AG09319 (cell line): Measurements from ENCODE around the gene PGAM1.
"Not testable (repeated sequence)": the region's sequence is repeated elsewhere in the genome, so short reads cannot be mapped to it uniquely, and the experiment has no call there.

Experiments used
- DNase-seq: peaks from one replicate; pipeline ENCODE4 v3.0.0-alpha.2; 2010; ENCODE audit warnings: low read depth; ENCODE audit errors: extremely low read depth
- TF ChIP-seq, protein P1 (sequence below): IDR thresholded peaks from 2 replicates; pipeline ENCODE4 v1.5.1; 2011; ENCODE audit warnings: low read depth, mild to moderate bottlenecking, inconsistent platforms, low read length, moderate library complexity

PGAM1 gene

DNA sequence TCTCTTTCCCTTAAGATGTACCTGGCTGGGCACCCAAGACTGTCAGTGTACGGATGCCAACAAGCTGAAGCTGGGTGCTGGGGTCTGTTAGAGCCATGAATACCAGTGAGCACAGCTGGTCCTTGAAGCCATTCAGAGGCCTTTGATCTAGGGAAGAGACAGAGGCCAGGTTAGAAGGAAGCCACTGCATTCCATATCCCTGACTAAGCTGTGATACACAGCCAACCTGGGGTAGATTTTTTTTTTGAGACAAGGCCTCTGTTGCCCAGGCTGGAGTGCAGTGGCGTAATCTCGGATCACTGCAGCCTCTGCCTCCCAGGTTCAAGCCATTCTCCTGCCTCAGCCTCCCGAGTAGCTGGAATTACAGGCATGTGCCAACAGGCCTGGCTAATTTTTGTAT is 40.8 kb downstream of the PGAM1 start:
- TF ChIP-seq, protein P1, sequence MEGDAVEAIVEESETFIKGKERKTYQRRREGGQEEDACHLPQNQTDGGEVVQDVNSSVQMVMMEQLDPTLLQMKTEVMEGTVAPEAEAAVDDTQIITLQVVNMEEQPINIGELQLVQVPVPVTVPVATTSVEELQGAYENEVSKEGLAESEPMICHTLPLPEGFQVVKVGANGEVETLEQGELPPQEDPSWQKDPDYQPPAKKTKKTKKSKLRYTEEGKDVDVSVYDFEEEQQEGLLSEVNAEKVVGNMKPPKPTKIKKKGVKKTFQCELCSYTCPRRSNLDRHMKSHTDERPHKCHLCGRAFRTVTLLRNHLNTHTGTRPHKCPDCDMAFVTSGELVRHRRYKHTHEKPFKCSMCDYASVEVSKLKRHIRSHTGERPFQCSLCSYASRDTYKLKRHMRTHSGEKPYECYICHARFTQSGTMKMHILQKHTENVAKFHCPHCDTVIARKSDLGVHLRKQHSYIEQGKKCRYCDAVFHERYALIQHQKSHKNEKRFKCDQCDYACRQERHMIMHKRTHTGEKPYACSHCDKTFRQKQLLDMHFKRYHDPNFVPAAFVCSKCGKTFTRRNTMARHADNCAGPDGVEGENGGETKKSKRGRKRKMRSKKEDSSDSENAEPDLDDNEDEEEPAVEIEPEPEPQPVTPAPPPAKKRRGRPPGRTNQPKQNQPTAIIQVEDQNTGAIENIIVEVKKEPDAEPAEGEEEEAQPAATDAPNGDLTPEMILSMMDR = no peak
- DNase-seq = no peak

DNA sequence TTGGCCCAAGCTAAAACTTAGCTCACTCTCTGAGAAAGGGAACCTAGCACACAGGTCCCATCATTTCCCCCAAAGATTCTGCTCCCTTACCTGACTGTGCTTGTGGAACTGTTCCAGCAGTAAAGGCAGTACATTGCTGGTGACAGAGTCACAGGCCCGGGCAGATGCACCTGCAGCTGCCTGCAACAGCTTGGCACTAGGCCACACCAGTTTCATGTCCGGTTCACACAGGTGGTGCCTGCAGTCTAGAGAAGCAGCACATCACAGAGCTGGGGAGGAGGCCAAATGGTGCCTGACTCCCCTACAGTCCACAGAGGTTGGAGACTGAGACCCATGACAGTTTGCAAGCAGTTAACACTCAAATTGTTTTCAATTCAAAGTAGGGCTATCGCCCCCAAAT is 42.2 kb downstream of the PGAM1 start:
- DNase-seq = no peak
- TF ChIP-seq, protein P1 = no peak

DNA sequence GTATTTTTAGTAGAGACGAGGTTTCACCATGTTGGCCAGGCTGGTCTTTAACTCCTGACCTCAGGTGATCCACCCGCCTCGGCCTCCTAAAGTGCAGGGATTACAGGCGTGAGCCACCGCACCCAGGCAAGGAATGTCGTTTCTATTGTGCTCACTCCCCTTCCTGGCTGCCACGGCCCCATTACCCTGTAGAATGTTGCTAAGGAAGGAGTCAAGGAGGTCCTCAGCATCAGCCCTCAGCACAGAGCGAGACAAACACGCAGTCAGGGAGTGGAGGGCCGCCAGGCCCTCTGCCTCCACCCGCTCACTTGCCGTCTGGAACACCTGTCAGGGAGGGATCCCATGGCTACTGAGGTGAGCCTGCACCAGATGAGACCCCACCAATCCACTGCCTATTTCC is 42.8 kb downstream of the PGAM1 start:
- DNase-seq = not testable (repeated sequence)

DNA sequence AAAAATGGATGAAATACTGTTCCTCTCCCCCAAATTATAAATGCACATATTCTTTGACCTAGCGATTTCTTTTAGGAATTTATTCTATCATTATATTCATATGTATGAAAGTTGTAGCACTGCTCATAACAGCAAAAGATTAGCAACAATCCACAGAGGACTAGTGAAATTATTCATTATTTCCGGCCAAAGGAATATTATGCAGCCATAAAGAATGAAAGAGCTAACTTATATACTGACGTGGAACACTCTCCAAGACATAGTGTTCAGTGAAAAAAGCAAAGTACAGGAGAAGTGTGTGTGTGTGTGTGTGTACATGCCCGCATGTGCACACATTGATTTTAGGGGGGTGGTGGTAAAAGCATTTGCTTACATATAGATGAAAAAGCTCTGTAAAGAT is 48.9 kb downstream of the PGAM1 start:
- TF ChIP-seq, protein P1 = no peak
- DNase-seq = no peak

DNA sequence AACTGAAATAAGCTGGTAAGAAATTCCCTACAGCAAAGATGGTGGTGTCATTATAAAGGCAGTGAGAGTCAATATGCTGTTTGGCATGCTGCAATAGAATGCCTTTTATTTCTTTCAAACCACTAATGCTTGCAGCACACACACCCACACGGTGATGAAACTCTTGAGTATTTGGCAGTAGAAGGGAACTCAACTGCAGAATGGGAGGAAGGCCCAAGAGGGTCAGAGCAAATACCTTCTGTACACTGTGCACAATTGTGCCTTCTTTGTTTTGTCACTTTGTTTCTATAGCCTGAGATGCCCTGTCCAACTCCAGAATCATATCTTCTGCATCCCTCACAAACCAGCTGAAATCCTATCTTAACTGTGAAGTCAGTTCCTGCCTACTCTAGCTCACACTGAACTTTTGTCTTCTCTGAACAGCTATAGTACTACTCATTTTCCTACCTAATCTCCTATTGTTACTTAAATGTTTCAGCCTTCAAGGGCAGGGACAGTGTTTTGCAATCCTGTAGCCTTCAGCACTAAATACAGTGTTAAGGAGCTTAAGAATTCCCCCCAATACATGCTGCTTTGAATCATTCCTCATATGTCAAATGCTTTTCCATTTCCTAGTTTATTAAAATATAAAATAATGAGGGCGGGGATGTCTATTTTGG is 50.1 kb downstream of the PGAM1 start:
- TF ChIP-seq, protein P1 = no peak
- no peak for DNase-seq

DNA sequence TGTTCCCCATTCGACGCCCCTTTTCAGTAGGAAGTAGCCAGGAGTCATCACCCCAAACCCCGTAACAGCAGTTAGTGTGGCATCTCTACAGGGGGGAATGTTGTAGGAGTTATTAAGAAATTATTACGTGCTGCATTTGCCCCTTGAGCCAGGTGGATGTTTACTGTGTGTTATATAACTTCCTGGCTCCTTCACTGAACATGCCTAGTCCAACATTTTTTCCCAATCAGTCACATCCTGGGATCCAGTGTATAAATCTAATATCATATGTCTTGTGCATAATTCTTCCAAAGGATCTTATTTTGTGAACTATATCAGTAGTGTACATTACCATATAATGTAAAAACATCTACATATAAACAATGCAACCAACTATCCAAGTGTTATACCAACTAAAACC is 53.4 kb downstream of the PGAM1 start:
- not testable (repeated sequence) for DNase-seq

DNA sequence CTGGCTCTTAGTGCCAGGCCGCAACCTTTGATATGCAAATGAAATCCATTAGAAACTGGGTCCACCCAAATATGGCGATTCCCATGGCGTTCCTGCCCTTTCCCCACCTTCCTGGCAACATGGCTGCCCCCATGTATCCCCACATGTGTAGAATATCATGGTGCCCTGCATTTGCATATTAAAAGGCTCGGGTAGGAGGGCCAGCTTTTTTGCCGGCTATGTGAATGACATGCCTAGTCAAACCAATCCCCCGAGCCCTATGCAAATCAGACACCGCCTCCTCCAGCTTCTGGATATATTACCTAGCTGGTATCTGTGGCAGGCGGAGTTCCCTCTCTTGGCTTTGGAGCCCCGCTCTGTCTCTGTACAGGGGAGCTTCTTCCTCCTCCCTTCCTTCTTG is 53.9 kb downstream of the PGAM1 start:
- TF ChIP-seq, protein P1 = no peak
- DNase-seq = no peak

DNA sequence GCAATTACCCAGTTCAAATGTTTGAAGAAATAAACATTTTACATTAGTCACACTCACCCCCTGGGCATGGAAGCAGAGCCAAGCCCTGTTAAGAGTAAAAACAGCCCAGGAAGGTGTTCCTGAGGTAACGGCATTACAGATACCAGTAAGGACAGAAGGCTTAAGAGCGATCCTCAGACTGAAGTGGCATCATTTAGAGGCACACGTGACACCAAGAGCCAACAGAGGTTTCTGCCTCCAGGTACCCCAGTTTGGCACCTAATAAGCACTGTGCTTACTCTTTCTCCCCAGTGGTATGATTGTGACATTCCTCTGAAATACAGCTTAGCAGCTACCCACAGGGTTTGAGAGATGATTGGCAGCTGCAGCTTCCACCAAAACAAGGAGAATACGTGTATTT is 55.1 kb downstream of the PGAM1 start:
- TF ChIP-seq, protein P1 = no peak

DNA sequence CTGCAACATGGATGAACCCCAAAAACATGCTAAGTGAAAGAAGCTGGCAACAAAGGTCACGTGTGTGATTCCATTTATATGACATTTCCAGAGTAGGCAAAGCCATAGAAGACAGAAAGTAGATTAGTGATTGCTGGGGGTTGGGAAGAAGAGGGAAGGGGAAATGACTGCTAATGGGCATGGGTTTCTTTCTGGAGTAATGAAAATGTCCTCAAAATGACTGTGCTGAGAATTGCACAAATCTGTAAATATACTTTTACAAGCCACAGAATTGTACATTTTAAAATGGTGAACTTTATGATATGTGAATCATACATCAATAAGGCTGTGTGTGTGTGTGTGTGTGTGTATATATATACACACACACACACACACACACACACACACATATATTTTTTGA is 56.4 kb downstream of the PGAM1 start:
- no peak for DNase-seq
- TF ChIP-seq, protein P1 = no peak

More for the DNA sequence above, 55.1 kb downstream of the PGAM1 start:
- no peak for DNase-seq
